MM.1S (cell line): ENCODE data around the gene TMEFF2.
"Not testable (repeated sequence)": the region's sequence is repeated elsewhere in the genome, so short reads cannot be mapped to it uniquely, and the experiment has no call there.

Experiments
- DNase-seq: peaks from one replicate; pipeline ENCODE4 v3.0.0-alpha.2; 2015
- H2AFZ ChIP-seq: fragments of 300-600 bp; sonication (generic); 2 replicates; pipeline ENCODE4 v1.6.0; 2016; ENCODE audit warnings: antibody characterized with exemption, low read length
- H3F3A ChIP-seq: fragments of 300-600 bp; sonication (generic); 2 replicates; pipeline ENCODE4 v1.6.1; 2016; ENCODE audit warnings: mild to moderate bottlenecking, antibody characterized with exemption, low read length, moderate library complexity, mixed read lengths; ENCODE audit not compliant: insufficient read depth
- H3K27ac ChIP-seq: fragments of 300-600 bp; sonication (generic); 2 replicates; pipeline ENCODE4 v1.5.1; 2016; ENCODE audit warnings: mild to moderate bottlenecking, low read length
- H3K27me3 ChIP-seq: fragments of 300-600 bp; sonication (generic); replicated peaks from 2 replicates; pipeline ENCODE4 v1.6.0; 2016; ENCODE audit warnings: low read length; ENCODE audit not compliant: insufficient read depth
- H3K36me3 ChIP-seq: fragments of 300-600 bp; sonication (generic); replicated peaks from 2 replicates; pipeline ENCODE4 v1.6.1; 2016; ENCODE audit warnings: mild to moderate bottlenecking, low read length, mixed read lengths; ENCODE audit not compliant: insufficient read depth
- H3K4me1 ChIP-seq: fragments of 300-600 bp; sonication (generic); 2 replicates; pipeline ENCODE4 v1.6.1; 2016; ENCODE audit warnings: low read length, mixed read lengths
- H3K4me2 ChIP-seq: fragments of 300-600 bp; sonication (generic); 2 replicates; pipeline ENCODE4 v1.6.0; 2016; ENCODE audit warnings: low read depth, low read length
- H3K4me3 ChIP-seq: fragments of 300-600 bp; sonication (generic); 2 replicates; pipeline ENCODE4 v1.5.1; 2016; ENCODE audit warnings: low read length, mixed read lengths
- H3K79me2 ChIP-seq: fragments of 300-600 bp; sonication (generic); 2 replicates; pipeline ENCODE4 v1.6.1; 2016; ENCODE audit warnings: mixed run types, low read length, mixed read lengths
- H3K9ac ChIP-seq: fragments of 300-600 bp; sonication (generic); 2 replicates; pipeline ENCODE4 v1.6.1; 2016; ENCODE audit warnings: low read length, mixed read lengths
- H3K9me2 ChIP-seq: fragments of 300-600 bp; sonication (generic); replicated peaks from 2 replicates; pipeline ENCODE4 v1.6.1; 2016; ENCODE audit warnings: mild to moderate bottlenecking, low read length, mixed read lengths; ENCODE audit not compliant: insufficient read depth
- H3K9me3 ChIP-seq: fragments of 300-600 bp; sonication (generic); replicated peaks from 2 replicates; pipeline ENCODE4 v1.6.1; 2016; ENCODE audit warnings: mild to moderate bottlenecking, low read length, mixed read lengths; ENCODE audit not compliant: insufficient read depth
- H4K20me1 ChIP-seq: fragments of 300-600 bp; sonication (generic); 2 replicates; pipeline ENCODE4 v1.6.1; 2016; ENCODE audit warnings: mild to moderate bottlenecking, low read length, moderate library complexity, mixed read lengths; ENCODE audit not compliant: insufficient read depth
- CTCF ChIP-seq: fragments of 300-600 bp; sonication (generic); IDR thresholded peaks from 2 replicates; pipeline ENCODE4 v1.5.1; 2016; ENCODE audit warnings: antibody characterized with exemption, low read length, mixed read lengths
- EZH2 ChIP-seq: fragments of 300-600 bp; sonication (generic); optimal IDR thresholded peaks from 2 replicates; pipeline ENCODE3; 2017; ENCODE audit warnings: low read depth, mild to moderate bottlenecking, antibody characterized with exemption, low read length, mixed read lengths
- EZH2phosphoT487 ChIP-seq: fragments of 300-600 bp; sonication (generic); IDR thresholded peaks from 2 replicates; pipeline ENCODE4 v1.6.1; 2018; ENCODE audit warnings: antibody characterized with exemption, low read length

The TMEFF2 gene

GRCh38 chr2:192140236-192140839 lies 54.4 kb downstream of the TMEFF2 start:
- no peaks in the 10 kb centered on the region for H3K9me2 ChIP-seq
- H3K36me3 ChIP-seq = no peaks in the 10 kb centered on the region
- no peak overlapping the region for H3K4me2 ChIP-seq
- no peaks in the 10 kb centered on the region for H3K79me2 ChIP-seq
- TF ChIP-seq CTCF (no peak), EZH2 (no peak), EZH2phosphoT487 (no peak)
- no peaks in the 10 kb centered on the region for H3K9me3 ChIP-seq
- H3K4me1 ChIP-seq = no peaks in the 10 kb centered on the region
- H3K4me3 ChIP-seq = no peak overlapping the region
- H3F3A ChIP-seq = no peaks in the 10 kb centered on the region
- H2AFZ ChIP-seq = no peak overlapping the region
- H3K27me3 ChIP-seq = no peaks in the 10 kb centered on the region
- H3K27ac ChIP-seq = no peak overlapping the region
- DNase-seq = no peak
- H3K9ac ChIP-seq = no peak overlapping the region
- H4K20me1 ChIP-seq = no peaks in the 10 kb centered on the region

GRCh38 chr2:192139813-192140212 lies 54.9 kb downstream of the TMEFF2 start:
- no peak overlapping the region for H3K4me3 ChIP-seq
- H3K27me3 ChIP-seq = no peaks in the 10 kb centered on the region
- H2AFZ ChIP-seq = no peak overlapping the region
- no peaks in the 10 kb centered on the region for H3F3A ChIP-seq
- H3K27ac ChIP-seq = no peak overlapping the region
- H3K79me2 ChIP-seq = no peaks in the 10 kb centered on the region
- no peak for DNase-seq
- no peak for TF ChIP-seq CTCF
- no peak for TF ChIP-seq EZH2phosphoT487
- no peak for TF ChIP-seq EZH2
- H3K4me2 ChIP-seq = no peak overlapping the region
- no peaks in the 10 kb centered on the region for H3K36me3 ChIP-seq
- H3K9me3 ChIP-seq = no peaks in the 10 kb centered on the region
- H4K20me1 ChIP-seq = no peaks in the 10 kb centered on the region
- no peak overlapping the region for H3K9ac ChIP-seq
- H3K4me1 ChIP-seq = no peaks in the 10 kb centered on the region
- no peaks in the 10 kb centered on the region for H3K9me2 ChIP-seq

GRCh38 chr2:192137451-192137850 lies 57.3 kb downstream of the TMEFF2 start:
- Histone ChIP-seq H3K9ac (no peak overlapping the region), H4K20me1 (no peaks in the 10 kb centered on the region), H3K9me2 (no peaks in the 10 kb centered on the region), H2AFZ (no peak overlapping the region), H3K4me2 (no peak overlapping the region), H3K36me3 (no peaks in the 10 kb centered on the region), H3K4me3 (no peak overlapping the region), H3K79me2 (no peaks in the 10 kb centered on the region), H3K9me3 (no peaks in the 10 kb centered on the region), H3F3A (no peaks in the 10 kb centered on the region), H3K27me3 (no peaks in the 10 kb centered on the region), H3K27ac (no peak overlapping the region), H3K4me1 (no peaks in the 10 kb centered on the region)
- no peak for TF ChIP-seq EZH2phosphoT487
- TF ChIP-seq EZH2 = no peak
- no peak for TF ChIP-seq CTCF
- no peak for DNase-seq

GRCh38 chr2:192132604-192133003 lies 62.1 kb downstream of the TMEFF2 start:
- H2AFZ ChIP-seq, H4K20me1 ChIP-seq, H3K9ac ChIP-seq, H3K36me3 ChIP-seq, H3F3A ChIP-seq, H3K9me2 ChIP-seq, H3K4me1 ChIP-seq, H3K9me3 ChIP-seq, H3K79me2 ChIP-seq, DNase-seq, H3K27ac ChIP-seq, H3K4me3 ChIP-seq, H3K4me2 ChIP-seq, H3K27me3 ChIP-seq: not testable (repeated sequence)

GRCh38 chr2:192130312-192130711 lies 64.4 kb downstream of the TMEFF2 start:
- H3K9me3 ChIP-seq, H2AFZ ChIP-seq, H3K4me1 ChIP-seq, H3K9ac ChIP-seq, H3K4me3 ChIP-seq, H4K20me1 ChIP-seq, H3K79me2 ChIP-seq, H3F3A ChIP-seq, H3K4me2 ChIP-seq, DNase-seq, H3K36me3 ChIP-seq, H3K27ac ChIP-seq, H3K27me3 ChIP-seq, H3K9me2 ChIP-seq: not testable (repeated sequence)
